GM23338 (cell line): ENCODE measurements around the gene GP1BB. TPM values are rescaled to one million over a fixed set of nuclear protein-coding genes. Genes with fewer than 3 reads are reported as not detected.

Experiments used
- ATAC-seq: fragments of 200-7000 bp; cut with Tn5 transposase; 3 replicates; pipeline ENCODE4 v1.9.1; 2020
- DNase-seq: peaks from one replicate; pipeline ENCODE4 v3.0.0-alpha.2; 2015; ENCODE audit warnings: low spot score
- H2AFZ ChIP-seq: fragments of 200-600 bp; sonication (generic); 2 replicates; pipeline ENCODE4 v1.8.0; 2016; ENCODE audit warnings: antibody characterized with exemption, mild to moderate bottlenecking, moderate library complexity
- H3F3A ChIP-seq: fragments of 200-600 bp; sonication (generic); replicated peaks from 2 replicates; pipeline ENCODE4 v1.8.0; 2017; ENCODE audit warnings: antibody characterized with exemption, mixed run types, low read depth
- H3K27ac ChIP-seq: fragments of 200-600 bp; sonication (generic); 2 replicates; pipeline ENCODE4 v1.6.1; 2016; ENCODE audit warnings: low read depth
- H3K27me3 ChIP-seq: fragments of 200-600 bp; sonication (generic); 2 replicates; pipeline ENCODE4 v1.8.0; 2016; ENCODE audit warnings: mild to moderate bottlenecking, mixed run types, moderate library complexity; ENCODE audit not compliant: insufficient read depth
- H3K36me3 ChIP-seq: fragments of 200-600 bp; sonication (generic); 2 replicates; pipeline ENCODE4 v1.8.0; 2016; ENCODE audit warnings: mild to moderate bottlenecking; ENCODE audit not compliant: insufficient read depth
- H3K4me1 ChIP-seq: fragments of 200-600 bp; sonication (generic); 2 replicates; pipeline ENCODE4 v1.8.0; 2016; ENCODE audit warnings: mild to moderate bottlenecking, moderate library complexity; ENCODE audit not compliant: insufficient read depth
- H3K4me2 ChIP-seq: fragments of 200-600 bp; sonication (generic); 2 replicates; pipeline ENCODE4 v1.7.1; 2017; ENCODE audit warnings: mixed run types
- H3K4me3 ChIP-seq: fragments of 200-600 bp; sonication (generic); 2 replicates; pipeline ENCODE4 v1.6.1; 2016; ENCODE audit warnings: mixed run types
- H3K79me2 ChIP-seq: fragments of 200-600 bp; sonication (generic); replicated peaks from 2 replicates; pipeline ENCODE4 v1.8.0; 2017; ENCODE audit warnings: mild to moderate bottlenecking; ENCODE audit not compliant: insufficient read depth
- H3K9me2 ChIP-seq: fragments of 200-600 bp; sonication (generic); 2 replicates; pipeline ENCODE4 v1.8.0; 2017; ENCODE audit not compliant: insufficient read depth
- H4K20me1 ChIP-seq: fragments of 200-600 bp; sonication (generic); replicated peaks from 2 replicates; pipeline ENCODE4 v1.8.0; 2017; ENCODE audit warnings: mild to moderate bottlenecking; ENCODE audit not compliant: insufficient read depth
- H3K27ac Mint-ChIP-seq: 2 replicates; pipeline ENCODE4 v1.8.0; 2020; ENCODE audit warnings: inconsistent platforms, mild to moderate bottlenecking, moderate library complexity, mixed read lengths
- H3K27me3 Mint-ChIP-seq: 3 replicates; pipeline ENCODE4 v1.8.0; 2022; ENCODE audit warnings: low read depth, mild to moderate bottlenecking, moderate library complexity, mixed read lengths, inconsistent platforms; ENCODE audit not compliant: insufficient read depth, poor library complexity
- H3K36me3 Mint-ChIP-seq: 3 replicates; pipeline ENCODE4 v1.8.0; 2021; ENCODE audit warnings: low read depth, mild to moderate bottlenecking, inconsistent platforms, moderate library complexity, mixed read lengths
- H3K4me1 Mint-ChIP-seq: 3 replicates; pipeline ENCODE4 v1.8.0; 2020; ENCODE audit warnings: mild to moderate bottlenecking, inconsistent platforms, mixed read lengths
- H3K4me3 Mint-ChIP-seq: 3 replicates; pipeline ENCODE4 v1.8.0; 2021; ENCODE audit warnings: moderate library complexity, mild to moderate bottlenecking, inconsistent platforms, mixed read lengths
- H3K9me3 Mint-ChIP-seq: 3 replicates; pipeline ENCODE4 v1.8.0; 2020; ENCODE audit warnings: moderate library complexity, mild to moderate bottlenecking, inconsistent platforms, mixed read lengths
- CTCF ChIP-seq, 2 experiments: fragments of 200-600 bp in 1 of 2; sonication (generic) in 1 of 2; conservative IDR thresholded peaks; 2 replicates each; pipeline versions ENCODE4 v1.5.1 to v1.6.1; 2016 to 2017; ENCODE audit warnings: antibody characterized with exemption in 2 of 2, low read depth in 2 of 2, mild to moderate bottlenecking in 2 of 2, moderate library complexity in 1 of 2
- ETS1 ChIP-seq: IDR thresholded peaks from 2 replicates; pipeline ENCODE4 v1.6.1; 2016; ENCODE audit warnings: antibody characterized with exemption
- EZH2 ChIP-seq: fragments of 200-600 bp; sonication (generic); IDR thresholded peaks from one replicate; pipeline ENCODE4 v1.8.0; 2017; ENCODE audit warnings: antibody characterized with exemption, mild to moderate bottlenecking, low read depth; ENCODE audit not compliant: unreplicated experiment
- EZH2phosphoT487 ChIP-seq: fragments of 200-600 bp; sonication (generic); IDR thresholded peaks from one replicate; pipeline ENCODE4 v1.8.1; 2018; ENCODE audit warnings: antibody characterized with exemption; ENCODE audit not compliant: unreplicated experiment
- JUNB ChIP-seq: IDR thresholded peaks from one replicate; pipeline ENCODE4 v1.6.1; 2016; ENCODE audit warnings: antibody characterized with exemption; ENCODE audit not compliant: unreplicated experiment
- POLR2AphosphoS5 ChIP-seq: IDR thresholded peaks from 2 replicates; pipeline ENCODE4 v1.6.1; 2016; ENCODE audit warnings: antibody characterized with exemption, low read depth
- ZNF114 ChIP-seq: fragments of 250-450 bp; sonication (Bioruptor Pico); IDR thresholded peaks from 2 replicates; pipeline ENCODE4 v1.5.0; 2020; ENCODE audit warnings: mild to moderate bottlenecking, moderate library complexity
- ZNF462 ChIP-seq: fragments of 250-450 bp; sonication (Bioruptor Pico); IDR thresholded peaks from 2 replicates; pipeline ENCODE4 v1.5.0; 2020; ENCODE audit warnings: mild to moderate bottlenecking, moderate library complexity
- long read RNA-seq: library from polyadenylated mRNA; unstranded; transcript quantifications from one replicate; pipeline ENCODE4 v2.0.0, GENCODE V29; 2020; ENCODE audit not compliant: unreplicated experiment
- polyA plus RNA-seq: library from polyadenylated mRNA; unstranded; fragments of >200 nt; fragmentation: Nextera tagmentation; extraction: Ambion mirVana; gene quantifications from 2 replicates; pipeline ENCODE4 v1.2.1, GENCODE V29; 2016
- total RNA-seq: library from RNA; depleted of rRNA; stranded (reverse); fragments of >200 nt; shearing (Covaris generic); gene quantifications from 2 replicates; pipeline ENCODE4 v1.2.3, GENCODE V29; 2014; rRNA removed

GP1BB gene
- total RNA-seq, result 1.3 TPM in 1 of 2 replicates, not detected in the other
- 0.53 and 1.1 TPM in 2 replicates for polyA plus RNA-seq
- long read RNA-seq, partial matches to known transcripts, result 0 of 1 reads
- long read RNA-seq, other reads (novel, unspliced or antisense), result 0 of 1 reads

- Histone ChIP-seq H4K20me1 (peaks cover 7% of the 10 kb centered on the region), H3K4me1 (peaks cover 5% of the 10 kb centered on the region; the same call in 1 of the 2 replicates), H3K4me2 (peak within 1 kb of the TSS; percentile 88), H3F3A (0 out of 2 replicates have a peak, but pooled peaks cover 7% of the 10 kb centered on the region), H3K79me2 (no peaks in the 10 kb centered on the region), H3K9me2 (no peaks in the 10 kb centered on the region), H3K4me3 (peak within 1 kb of the TSS; percentile 59), H3K27ac (no peak within 1 kb of the TSS), H2AFZ (peak within 1 kb of the TSS; percentile 76), H3K36me3 (no peaks in the 10 kb centered on the region), H3K27me3 (peaks cover 86% of the 10 kb centered on the region)
- Mint-ChIP-seq H3K36me3 (peaks cover 13% of the 10 kb centered on the region), H3K27me3 (peaks cover 90% of the 10 kb centered on the region), H3K9me3 (peaks cover 16% of the 10 kb centered on the region), H3K4me1 (peaks cover 22% of the 10 kb centered on the region), H3K4me3 (peak within 1 kb of the TSS; percentile 64), H3K27ac (no peak within 1 kb of the TSS)
- TF ChIP-seq ETS1 (no peak), JUNB (no peak), ZNF114 (CRISPR knock-in tag) (no peak), EZH2phosphoT487 (no peak), CTCF (conservative IDR thresholded peaks at IDR 0.05; ENCODE audit: low read depth in 2 of 2) (0 out of 4 replicates have a peak, but pooled peaks of 1 of the 2 experiments have one; percentile 4), ZNF462 (CRISPR knock-in tag) (no peak), EZH2 (peak; percentile 36), POLR2AphosphoS5 (peak; percentile 8; the same call in 1 of the 2 replicates)
- DNase-seq (peak; percentile 72), ATAC-seq (peak; percentile 41)
These were observed at the start of gene GP1BB for GRCh38 chr22:19723232-19723982. TSS of gene GP1BB (plus strand) at chr22:19723539. CDS start at chr22:19723570, 31 bp downstream.
